PC-3 (cell line): ENCODE data around the gene VAMP8. TPM values are rescaled to one million over a fixed set of nuclear protein-coding genes. Genes with fewer than 3 reads are reported as not detected.

ENCODE experiments used
- ATAC-seq: fragments of 200-7000 bp; cut with Tn5 transposase; 2 replicates; pipeline ENCODE4 v1.9.1; 2020; ENCODE audit warnings: mild to moderate bottlenecking, moderate library complexity
- BruUV-seq: library from RNA; stranded (reverse); fragments of 400-500 nt; replicated peaks from 2 replicates; lab custom pipeline; 2021; lab: Mats Ljungman, UMichigan
- CTCF ChIA-PET: fragments of 300-600 bp; sonication (Branson Sonifier 250); formaldehyde crosslinking; loops from one replicate; lab custom pipeline; 2022; ENCODE audit warnings: antibody characterized with exemption; lab: Charles Lee
- POLR2A ChIA-PET: fragments of 300-600 bp; sonication (Branson Sonifier 250); formaldehyde crosslinking; loops from one replicate; lab custom pipeline; 2022; ENCODE audit warnings: antibody characterized with exemption; ENCODE audit not compliant: unreplicated experiment; lab: Charles Lee
- DNase-seq: peaks from one replicate; pipeline ENCODE4 v3.0.0-alpha.2; 2015
- H2AFZ ChIP-seq: fragments of 300-600 bp; sonication (generic); 2 replicates; pipeline ENCODE4 v1.6.0; 2016; ENCODE audit warnings: antibody characterized with exemption, low read length
- H3F3A ChIP-seq: fragments of 300-600 bp; sonication (generic); one replicate; pipeline ENCODE4 v1.6.0; 2017; ENCODE audit warnings: antibody characterized with exemption, low read length, control low read depth, mild to moderate bottlenecking; ENCODE audit not compliant: unreplicated experiment
- H3K27ac ChIP-seq: fragments of 300-600 bp; sonication (generic); 2 replicates; pipeline ENCODE4 v1.5.1; 2016; ENCODE audit warnings: mild to moderate bottlenecking, low read length
- H3K27me3 ChIP-seq: fragments of 300-600 bp; sonication (generic); 2 replicates; pipeline ENCODE4 v1.6.1; 2016; ENCODE audit warnings: low read length, mixed read lengths
- H3K36me3 ChIP-seq: fragments of 300-600 bp; sonication (generic); 2 replicates; pipeline ENCODE4 v1.6.1; 2016; ENCODE audit warnings: low read depth, mixed run types, low read length, mixed read lengths
- H3K4me1 ChIP-seq: fragments of 300-600 bp; sonication (generic); 2 replicates; pipeline ENCODE4 v1.5.1; 2016; ENCODE audit warnings: low read length; ENCODE audit not compliant: insufficient read depth
- H3K4me2 ChIP-seq: fragments of 300-600 bp; sonication (generic); 2 replicates; pipeline ENCODE4 v1.6.0; 2016; ENCODE audit warnings: low read length
- H3K4me3 ChIP-seq: fragments of 300-600 bp; sonication (generic); 2 replicates; pipeline ENCODE4 v1.5.1; 2016; ENCODE audit warnings: mild to moderate bottlenecking, low read length, mixed read lengths
- H3K79me2 ChIP-seq: fragments of 300-600 bp; sonication (generic); 2 replicates; pipeline ENCODE4 v1.6.1; 2017; ENCODE audit warnings: low read length, mixed read lengths
- H3K9ac ChIP-seq: fragments of 300-600 bp; sonication (generic); 2 replicates; pipeline ENCODE4 v1.6.0; 2016; ENCODE audit warnings: mild to moderate bottlenecking, low read length
- H3K9me2 ChIP-seq: fragments of 300-600 bp; sonication (generic); replicated peaks from 2 replicates; pipeline ENCODE4 v1.6.1; 2016; ENCODE audit warnings: mixed run types, low read length, mixed read lengths
- H3K9me3 ChIP-seq: fragments of 300-600 bp; sonication (generic); 2 replicates; pipeline ENCODE4 v1.6.1; 2016; ENCODE audit warnings: low read length, mixed read lengths
- H4K20me1 ChIP-seq: fragments of 300-600 bp; sonication (generic); 2 replicates; pipeline ENCODE4 v1.6.1; 2016; ENCODE audit warnings: low read length, mixed read lengths
- EZH2 ChIP-seq: fragments of 300-600 bp; sonication (generic); IDR thresholded peaks from one replicate; pipeline ENCODE4 v1.6.1; 2017; ENCODE audit warnings: antibody characterized with exemption, mild to moderate bottlenecking, low read length; ENCODE audit not compliant: unreplicated experiment
- EZH2phosphoT487 ChIP-seq: fragments of 300-600 bp; sonication (generic); IDR thresholded peaks from 2 replicates; pipeline ENCODE4 v1.6.1; 2018; ENCODE audit warnings: mild to moderate bottlenecking, antibody characterized with exemption, low read length, borderline replicate concordance
- intact Hi-C: fragments of 100-400 bp; cut with micrococcal nuclease; formaldehyde crosslinking; loops from 2 replicates; pipeline ENCODE4 v1.9.0; 2023
- total RNA-seq: library from RNA; depleted of rRNA; stranded (reverse); fragments of >200 nt; gene quantifications from 2 replicates; pipeline ENCODE4 v1.2.3, GENCODE V29; 2014
- TF ChIP-seq, protein P1 (sequence below): fragments of 300-600 bp; sonication (generic); conservative IDR thresholded peaks from 2 replicates; pipeline ENCODE4 v1.5.1; 2017; ENCODE audit warnings: antibody characterized with exemption, low read depth, mild to moderate bottlenecking, low read length

The VAMP8 gene
- total RNA-seq, 1 experiment from 2014 or later, result 142 TPM

DNA sequence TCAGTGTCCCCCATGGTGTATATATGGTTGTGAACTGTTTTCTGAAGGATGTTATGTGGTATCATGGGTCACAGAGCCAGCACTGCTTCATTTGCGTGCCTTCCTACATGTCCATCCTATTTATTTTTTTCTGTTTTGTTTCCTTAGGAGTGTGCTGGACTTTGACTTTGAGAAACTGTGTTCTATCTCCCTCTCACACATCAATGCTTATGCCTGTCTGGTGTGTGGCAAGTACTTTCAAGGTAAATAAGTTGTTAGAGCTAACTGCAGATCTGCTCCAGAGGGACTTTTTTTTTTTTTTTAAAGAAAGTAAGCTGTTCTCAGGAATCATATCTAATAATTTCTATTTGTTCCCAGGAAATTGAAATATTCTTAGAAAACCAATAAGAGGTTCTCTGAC, 44.0 kb downstream of the VAMP8 start:
- TF ChIP-seq EZH2phosphoT487 (no peak), EZH2 (no peak)
- Histone ChIP-seq H3K27me3 (no peaks in the 10 kb centered on the region), H3K36me3 (peaks cover 57% of the 10 kb centered on the region), H3K4me2 (no peak overlapping the region), H3K4me3 (no peak overlapping the region), H3K4me1 (peaks cover 19% of the 10 kb centered on the region), H3K27ac (no peak overlapping the region), H2AFZ (no peak overlapping the region), H3F3A (no peaks in the 10 kb centered on the region), H3K79me2 (peaks cover 53% of the 10 kb centered on the region), H3K9me2 (no peaks in the 10 kb centered on the region), H3K9me3 (no peaks in the 10 kb centered on the region), H4K20me1 (peaks cover 7% of the 10 kb centered on the region), H3K9ac (no peak overlapping the region)
- BruUV-seq, result no TSS peak
- DNase-seq (no peak), ATAC-seq (no peak)
- intact Hi-C loops, result no loop called here
- ChIA-PET CTCF (no interaction called here), POLR2A (no interaction called here)

DNA sequence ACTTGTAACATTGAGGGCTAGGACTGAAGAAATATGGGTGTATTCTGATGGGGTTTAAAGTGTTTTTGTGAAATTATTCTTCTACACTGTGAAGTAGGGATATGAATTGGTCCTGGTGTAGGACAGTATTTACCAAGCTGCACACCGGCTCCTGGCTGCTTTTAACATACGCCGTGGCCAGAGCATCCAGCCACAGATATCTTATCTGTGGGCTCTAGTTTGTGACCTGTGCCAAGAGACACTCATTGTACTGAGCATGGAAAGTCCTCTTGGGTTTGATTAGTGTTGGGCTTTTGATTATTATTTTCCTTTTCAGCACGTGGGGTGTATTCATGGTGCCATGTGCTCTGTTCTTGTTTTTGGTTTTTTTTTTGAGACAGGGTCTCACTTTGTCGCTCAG, 46.6 kb downstream of the VAMP8 start:
- ATAC-seq, result no peak
- H2AFZ ChIP-seq, result no peak overlapping the region
- peaks cover 27% of the 10 kb centered on the region for H3K79me2 ChIP-seq
- no peak overlapping the region for H3K4me3 ChIP-seq
- H3K9me2 ChIP-seq, result no peaks in the 10 kb centered on the region
- no peaks in the 10 kb centered on the region for H3K9me3 ChIP-seq
- no peaks in the 10 kb centered on the region for H3F3A ChIP-seq
- TF ChIP-seq, protein P1, sequence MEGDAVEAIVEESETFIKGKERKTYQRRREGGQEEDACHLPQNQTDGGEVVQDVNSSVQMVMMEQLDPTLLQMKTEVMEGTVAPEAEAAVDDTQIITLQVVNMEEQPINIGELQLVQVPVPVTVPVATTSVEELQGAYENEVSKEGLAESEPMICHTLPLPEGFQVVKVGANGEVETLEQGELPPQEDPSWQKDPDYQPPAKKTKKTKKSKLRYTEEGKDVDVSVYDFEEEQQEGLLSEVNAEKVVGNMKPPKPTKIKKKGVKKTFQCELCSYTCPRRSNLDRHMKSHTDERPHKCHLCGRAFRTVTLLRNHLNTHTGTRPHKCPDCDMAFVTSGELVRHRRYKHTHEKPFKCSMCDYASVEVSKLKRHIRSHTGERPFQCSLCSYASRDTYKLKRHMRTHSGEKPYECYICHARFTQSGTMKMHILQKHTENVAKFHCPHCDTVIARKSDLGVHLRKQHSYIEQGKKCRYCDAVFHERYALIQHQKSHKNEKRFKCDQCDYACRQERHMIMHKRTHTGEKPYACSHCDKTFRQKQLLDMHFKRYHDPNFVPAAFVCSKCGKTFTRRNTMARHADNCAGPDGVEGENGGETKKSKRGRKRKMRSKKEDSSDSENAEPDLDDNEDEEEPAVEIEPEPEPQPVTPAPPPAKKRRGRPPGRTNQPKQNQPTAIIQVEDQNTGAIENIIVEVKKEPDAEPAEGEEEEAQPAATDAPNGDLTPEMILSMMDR, result no peak
- TF ChIP-seq EZH2, result no peak
- no peak for TF ChIP-seq EZH2phosphoT487
- H3K9ac ChIP-seq, result no peak overlapping the region
- peaks cover 67% of the 10 kb centered on the region for H3K36me3 ChIP-seq
- no TSS peak for BruUV-seq
- ChIA-PET POLR2A (no interaction called here), CTCF (no interaction called here)
- H3K27ac ChIP-seq, result no peak overlapping the region
- H3K4me2 ChIP-seq, result no peak overlapping the region
- DNase-seq, result no peak
- intact Hi-C loops, result no loop called here
- no peaks in the 10 kb centered on the region for H3K27me3 ChIP-seq
- H4K20me1 ChIP-seq, result no peaks in the 10 kb centered on the region; the same call in 1 of the 2 replicates
- H3K4me1 ChIP-seq, result peaks cover 6% of the 10 kb centered on the region; the same call in 1 of the 2 replicates

DNA sequence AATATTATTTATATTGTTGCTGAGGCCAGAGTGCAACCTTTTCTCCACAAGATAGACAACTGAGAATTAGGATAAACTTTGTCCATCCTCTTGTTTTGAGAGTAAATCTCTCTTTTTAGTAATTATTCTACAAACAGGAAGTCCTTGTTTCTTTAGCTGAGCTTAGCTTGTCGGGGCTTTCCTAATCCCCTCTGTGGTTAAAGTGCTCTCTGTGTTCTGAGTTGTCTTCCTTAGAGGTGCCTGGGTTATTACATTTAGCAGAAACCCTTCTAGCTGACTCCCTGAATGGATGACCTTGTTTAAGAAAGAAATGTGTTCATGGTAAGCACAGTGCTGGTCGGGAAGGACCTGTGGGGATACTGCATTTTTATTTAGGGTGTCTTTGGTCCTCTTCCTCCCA, 51.3 kb downstream of the VAMP8 start:
- ATAC-seq (no peak), DNase-seq (no peak)
- H3K9me2 ChIP-seq, result no peaks in the 10 kb centered on the region
- H3K4me2 ChIP-seq, result no peak overlapping the region
- H3K4me3 ChIP-seq, result no peak overlapping the region
- H3K79me2 ChIP-seq, result 0 out of 2 replicates have a peak, but pooled peaks cover under 1% of the 10 kb centered on the region
- no peaks in the 10 kb centered on the region for H3K4me1 ChIP-seq
- H3F3A ChIP-seq, result no peaks in the 10 kb centered on the region
- H4K20me1 ChIP-seq, result no peaks in the 10 kb centered on the region
- H2AFZ ChIP-seq, result no peak overlapping the region
- ChIA-PET POLR2A (no interaction called here), CTCF (no interaction called here)
- H3K9me3 ChIP-seq, result no peaks in the 10 kb centered on the region
- H3K36me3 ChIP-seq, result peaks cover 55% of the 10 kb centered on the region
- no TSS peak for BruUV-seq
- intact Hi-C loops, result no loop called here
- TF ChIP-seq EZH2 (no peak), EZH2phosphoT487 (no peak)
- TF ChIP-seq, protein P1, result no peak
- no peaks in the 10 kb centered on the region for H3K27me3 ChIP-seq
- H3K9ac ChIP-seq, result no peak overlapping the region
- H3K27ac ChIP-seq, result no peak overlapping the region
